Measurements from ENCODE around the gene PKD2.

Gene PKD2

DNA sequence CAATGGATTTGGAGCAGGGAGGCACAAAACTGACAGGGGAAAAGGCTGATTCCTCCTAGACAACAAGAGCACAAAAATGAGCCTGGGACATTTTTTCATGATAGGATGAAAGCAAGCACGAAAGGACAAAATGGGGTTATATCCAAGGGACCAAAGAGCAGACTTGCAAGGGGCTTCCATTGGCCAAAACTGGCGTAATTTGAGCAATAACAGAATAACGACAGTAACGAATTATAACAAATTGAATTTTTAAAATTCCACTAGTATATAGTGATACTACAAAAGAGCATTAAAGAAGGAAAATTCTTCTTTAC lies 21.6 kb upstream of the PKD2 start:
- DNase-seq (ENCODE audit: low spot score) = no peak

DNA sequence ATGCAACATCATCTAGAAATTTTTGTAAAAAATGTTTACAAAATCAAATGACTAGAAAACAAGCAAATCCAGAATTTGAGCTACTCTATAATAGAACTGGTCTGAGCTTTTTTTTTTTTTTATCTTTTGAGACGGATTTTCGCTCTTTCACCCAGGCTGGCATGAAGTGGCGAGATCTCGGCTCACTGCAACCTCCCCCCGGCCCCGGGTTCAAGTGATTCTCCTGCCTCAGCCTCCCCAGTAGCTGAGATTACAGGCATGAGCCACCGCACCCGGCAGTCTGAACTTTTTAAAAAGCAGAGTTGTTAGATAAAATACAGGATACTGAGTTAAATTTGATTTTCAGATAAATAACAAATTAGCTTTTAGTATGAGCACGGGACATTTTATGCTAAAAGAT lies 20.9 kb upstream of the PKD2 start:
- no peak for DNase-seq (ENCODE audit: low spot score)

DNA sequence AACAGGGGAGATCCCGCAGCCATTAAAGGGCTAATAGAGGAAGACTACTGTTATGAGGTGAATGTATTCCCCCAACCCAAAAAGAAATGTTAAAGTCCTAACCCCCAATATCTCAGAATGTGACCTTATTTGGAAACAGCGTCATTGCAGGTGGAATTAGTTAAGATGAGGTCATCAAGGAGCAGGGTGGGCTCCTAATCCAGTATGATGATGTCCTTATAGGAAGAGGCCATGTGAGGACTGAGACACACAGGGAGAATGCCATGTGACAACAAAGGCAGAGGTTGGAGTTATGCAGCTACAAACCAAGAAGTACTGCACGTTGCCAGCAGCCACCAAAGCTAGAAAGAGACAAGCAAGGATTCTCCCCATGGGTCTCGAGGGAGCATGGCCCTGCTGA lies 17.7 kb upstream of the PKD2 start:
- no peak for DNase-seq (ENCODE audit: low spot score)

DNA sequence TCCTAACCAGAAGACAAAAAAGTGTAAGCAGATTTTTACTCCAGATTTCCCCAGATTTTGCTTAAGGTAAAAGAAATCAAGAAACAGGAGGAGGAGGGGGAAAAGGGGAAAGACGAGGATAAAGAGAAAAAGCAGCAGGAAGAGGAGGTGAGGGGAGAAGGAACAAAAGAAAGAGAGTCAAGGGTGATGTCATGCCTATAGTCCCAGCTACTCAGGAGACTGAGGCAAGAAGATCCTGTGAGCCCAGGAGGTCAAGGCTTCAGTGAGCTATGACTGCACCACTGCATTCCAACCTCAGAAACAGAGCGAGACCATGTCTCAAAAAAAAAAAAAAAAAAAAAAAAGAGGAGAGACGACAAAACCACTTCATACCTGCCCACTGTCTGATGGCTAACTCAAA lies 12.0 kb upstream of the PKD2 start:
- DNase-seq (ENCODE audit: low spot score) = no peak

DNA sequence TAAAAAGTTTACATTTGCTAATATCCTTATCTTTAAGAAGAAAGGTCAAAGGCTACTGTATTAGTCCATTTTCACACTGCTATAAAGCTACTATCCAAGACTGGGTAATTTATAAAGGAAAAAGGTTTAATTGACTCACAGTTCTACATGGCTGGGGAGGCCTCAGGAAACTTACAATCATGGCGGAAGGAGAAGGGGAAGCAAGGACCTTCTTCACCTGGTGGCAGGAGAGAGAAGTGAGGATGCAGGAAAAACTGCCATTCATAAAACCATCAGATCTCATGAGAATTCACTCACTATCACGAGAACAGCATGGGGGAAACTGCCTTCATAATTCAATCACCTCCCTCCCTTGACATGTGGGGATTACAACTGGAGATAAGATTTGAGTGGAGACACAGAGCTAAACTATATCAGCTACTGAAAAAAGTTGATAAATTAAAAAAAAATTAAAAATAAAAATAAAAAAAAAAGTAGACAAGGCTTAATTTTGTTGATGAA lies 8.2 kb upstream of the PKD2 start:
- DNase-seq (ENCODE audit: low spot score) = peak; percentile 12

DNA sequence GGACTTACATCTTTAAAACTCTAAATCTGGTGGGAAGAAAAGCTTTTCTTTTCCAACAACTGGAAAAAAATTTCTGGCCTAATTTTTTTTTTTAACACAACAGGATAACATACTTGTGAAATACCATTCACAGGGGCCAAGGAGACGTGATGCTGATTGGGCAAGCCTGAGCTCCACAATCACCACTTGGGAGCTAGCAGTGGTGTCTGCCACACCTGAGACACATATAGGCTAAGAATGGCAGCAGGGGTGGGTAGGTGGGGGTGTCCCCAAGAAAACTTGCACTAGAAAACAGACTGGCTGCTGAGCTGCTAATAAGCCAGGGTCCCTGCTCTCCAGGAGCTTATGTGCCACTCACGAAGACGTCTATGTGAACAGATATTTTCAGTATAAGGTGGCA lies 5.6 kb upstream of the PKD2 start:
- DNase-seq (ENCODE audit: low spot score) = no peak

DNA sequence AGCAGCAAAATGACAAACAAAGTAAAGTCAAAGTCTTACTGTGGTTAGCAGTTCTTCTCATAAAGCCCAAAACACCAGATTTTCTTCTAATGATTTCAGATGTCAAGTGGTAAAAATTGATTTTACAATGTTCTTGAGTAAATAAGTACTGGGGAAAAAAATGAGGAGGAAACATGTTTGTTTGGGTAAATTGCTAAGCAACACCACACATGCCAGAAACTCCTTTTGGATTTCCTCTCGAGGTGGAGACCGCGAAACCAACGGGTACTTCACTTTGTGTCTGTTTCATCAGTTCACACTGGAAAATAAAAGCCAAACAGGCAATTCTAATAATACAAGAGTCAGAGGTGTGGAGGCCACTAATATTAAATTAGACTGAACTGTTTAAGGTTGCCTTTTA lies 4.6 kb upstream of the PKD2 start:
- no peak for DNase-seq (ENCODE audit: low spot score)

DNA sequence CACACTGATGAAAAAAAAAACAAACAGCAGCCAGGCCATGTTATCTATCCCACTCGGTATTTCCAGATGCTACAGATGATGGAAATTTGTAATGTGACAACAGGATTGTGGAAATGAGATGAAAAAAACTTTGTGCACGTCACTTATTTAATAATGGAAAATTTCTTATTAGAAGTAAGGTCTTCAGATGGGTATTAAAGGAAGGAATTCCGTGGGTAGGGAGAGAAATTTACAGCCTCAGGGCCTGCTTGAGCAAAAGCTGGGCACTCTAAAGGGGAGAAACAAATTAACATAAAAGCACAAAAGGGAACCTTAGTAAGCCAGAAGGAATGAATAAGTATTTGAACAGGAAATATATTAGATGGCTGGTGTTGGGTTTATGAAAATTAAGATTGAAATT lies 4.2 kb upstream of the PKD2 start:
- DNase-seq (ENCODE audit: low spot score) = no peak

DNA sequence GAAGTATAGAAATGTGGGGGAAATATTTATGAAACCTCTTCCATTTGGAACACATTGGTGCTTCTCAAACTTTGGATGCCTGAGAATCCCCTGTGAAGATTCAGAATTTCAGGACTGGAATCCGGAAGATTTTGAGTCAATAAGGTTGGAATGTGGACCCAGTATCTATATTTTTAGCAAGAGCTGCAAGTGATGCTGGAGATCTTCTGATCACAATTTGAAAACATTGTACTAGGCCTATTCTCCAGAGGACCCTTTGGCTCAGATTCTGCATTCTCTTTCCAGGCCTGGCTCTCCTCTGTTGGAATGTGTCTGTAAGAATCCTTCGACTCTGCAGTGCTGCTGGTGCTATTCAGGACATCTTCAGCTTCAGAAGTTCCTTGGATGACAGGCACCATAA lies 2.4 kb upstream of the PKD2 start:
- no peak for DNase-seq (ENCODE audit: low spot score)

DNA sequence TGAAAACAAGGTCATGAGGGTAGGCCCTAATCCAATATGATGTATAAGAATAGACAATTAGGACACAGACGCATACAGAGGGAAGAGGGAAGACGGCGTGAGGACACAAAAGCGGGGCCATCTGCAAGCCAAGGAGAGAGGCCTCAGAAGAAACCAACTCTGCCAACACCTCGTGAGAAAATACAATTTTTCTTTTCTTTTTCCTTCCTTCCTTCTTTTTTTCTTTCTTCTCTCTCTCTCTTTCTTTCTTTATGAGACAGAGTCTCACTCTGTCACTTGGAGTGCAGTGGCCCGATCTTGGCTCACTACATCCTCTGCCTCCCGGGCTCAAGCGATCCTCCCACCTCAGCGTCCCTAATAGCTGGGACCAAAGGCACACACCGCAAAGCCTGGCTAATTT lies 1.5 kb upstream of the PKD2 start:
- DNase-seq (ENCODE audit: low spot score) = no peak

DNA sequence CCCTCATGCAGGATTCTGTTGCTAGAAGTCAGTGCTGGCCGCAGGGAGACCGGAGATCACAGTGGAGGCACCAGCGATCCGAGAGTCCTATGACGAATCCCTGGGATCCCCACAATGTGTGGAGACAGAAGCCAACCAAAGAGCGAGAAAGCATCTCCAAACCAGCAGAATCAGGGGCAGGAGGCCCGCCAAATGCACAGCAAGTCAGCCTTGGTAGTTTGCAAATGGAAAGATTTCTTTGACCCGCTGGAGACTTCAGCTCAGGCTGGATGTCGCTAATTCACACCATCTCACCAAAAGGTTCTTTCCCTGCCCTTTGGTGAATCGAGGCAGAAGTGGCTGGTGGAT lies 505 bp upstream of the PKD2 start:
- no peak for DNase-seq (ENCODE audit: low spot score)

DNA sequence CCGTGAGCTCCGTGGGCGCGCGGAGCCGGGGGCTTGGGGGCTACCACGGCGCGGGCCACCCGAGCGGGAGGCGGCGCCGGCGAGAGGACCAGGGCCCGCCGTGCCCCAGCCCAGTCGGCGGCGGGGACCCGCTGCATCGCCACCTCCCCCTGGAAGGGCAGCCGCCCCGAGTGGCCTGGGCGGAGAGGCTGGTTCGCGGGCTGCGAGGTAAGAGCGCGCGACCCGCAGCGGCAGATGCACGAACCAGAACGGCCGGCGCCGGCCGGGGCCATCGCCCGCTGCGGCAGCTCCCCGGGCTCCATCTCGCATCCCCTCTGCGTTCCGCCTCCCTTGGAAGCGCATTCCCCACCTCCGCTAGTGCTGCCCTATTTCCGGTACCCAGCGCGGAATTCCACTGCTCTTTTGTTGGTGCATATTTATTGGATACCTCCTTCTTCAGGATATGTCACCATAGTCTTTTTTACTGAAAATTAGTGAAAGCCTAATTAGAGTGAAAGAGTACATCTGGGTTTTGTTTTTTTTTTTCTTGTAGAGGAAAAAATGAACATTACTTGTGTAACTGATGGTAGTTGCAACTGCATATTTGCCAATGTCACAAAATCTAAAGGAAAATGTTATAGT lies 797 bp downstream of the PKD2 start:
- peak; percentile 46 for DNase-seq (ENCODE audit: low spot score)

DNA sequence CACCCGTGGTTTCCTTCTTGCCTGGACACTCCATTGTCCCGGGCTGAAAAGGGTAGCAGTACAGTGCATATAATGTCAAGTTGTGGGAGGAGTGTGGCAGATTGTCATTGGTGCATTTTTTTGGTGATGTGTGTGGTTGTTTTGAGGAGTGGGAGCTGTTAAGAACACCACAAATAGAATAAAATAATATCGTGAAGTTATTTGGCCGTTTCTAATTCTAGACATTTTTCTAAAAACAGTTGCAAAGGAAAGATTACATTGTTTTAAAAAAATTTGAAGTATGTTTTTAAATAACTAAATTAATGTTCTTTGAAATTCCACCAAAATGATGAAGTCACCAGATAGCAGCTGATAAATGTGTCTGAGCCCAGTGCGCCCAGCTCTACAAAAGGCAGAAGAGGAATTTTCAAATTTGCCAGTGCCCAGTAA lies 1.3 kb downstream of the PKD2 start:
- peak; percentile 12 for DNase-seq (ENCODE audit: low spot score)

DNA sequence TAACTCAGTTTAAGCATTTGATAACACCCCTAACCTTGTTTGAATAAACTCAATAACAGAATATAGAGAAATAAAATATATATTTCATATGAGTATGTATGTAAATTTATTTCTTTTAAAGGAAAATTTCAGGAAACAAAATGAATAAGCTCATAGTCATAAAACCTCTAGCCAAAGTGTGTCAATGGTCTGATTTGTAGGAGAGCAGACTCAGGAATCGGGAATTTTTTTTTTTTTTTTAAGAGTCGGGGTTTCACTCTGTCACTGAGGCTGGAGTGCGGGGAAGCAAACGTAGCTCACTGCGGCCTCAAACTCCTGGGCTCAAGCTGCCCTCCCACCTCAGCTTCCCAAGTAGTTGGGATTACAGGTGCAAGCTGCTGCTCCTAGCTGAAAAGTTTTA lies 2.4 kb downstream of the PKD2 start:
- DNase-seq (ENCODE audit: low spot score) = no peak

DNA sequence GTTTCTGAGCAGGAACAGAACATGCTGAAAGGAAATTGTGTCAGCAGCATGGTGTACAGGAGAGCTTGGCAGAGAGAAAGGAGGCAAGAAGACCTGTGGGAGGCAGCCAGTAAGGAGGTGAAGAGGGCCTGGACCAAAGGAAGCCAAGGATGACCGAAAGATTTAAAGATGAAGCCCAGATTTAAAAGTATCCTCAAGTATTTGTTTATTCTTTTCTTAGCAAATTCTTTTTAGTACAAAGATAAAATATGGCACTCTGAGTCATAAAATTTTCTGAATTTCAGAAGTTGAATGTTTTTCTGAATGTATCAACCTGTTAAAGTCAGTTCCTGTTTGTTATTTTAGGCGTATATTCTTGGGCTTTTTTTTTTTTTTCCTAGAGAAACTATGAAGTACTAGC lies 3.5 kb downstream of the PKD2 start:
- no peak for DNase-seq (ENCODE audit: low spot score)

DNA sequence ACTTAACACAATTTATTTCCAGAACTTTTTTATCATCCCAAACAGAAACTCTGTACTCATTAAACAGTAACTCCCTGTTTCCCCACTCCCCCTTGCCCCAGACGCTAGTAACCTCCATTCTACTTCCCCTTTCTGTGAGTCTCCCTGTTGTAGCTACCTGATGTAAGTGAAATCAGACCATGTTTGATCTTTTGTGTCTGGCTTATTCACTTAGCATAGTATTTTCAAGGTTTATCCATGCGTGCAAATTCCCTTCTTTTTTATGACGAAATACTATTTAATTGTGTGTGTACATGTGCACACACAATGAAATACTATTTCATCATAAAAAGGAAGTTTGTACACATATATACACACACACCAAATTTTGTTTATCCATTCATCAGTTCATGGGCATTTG lies 5.2 kb downstream of the PKD2 start:
- no peak for DNase-seq (ENCODE audit: low spot score)

DNA sequence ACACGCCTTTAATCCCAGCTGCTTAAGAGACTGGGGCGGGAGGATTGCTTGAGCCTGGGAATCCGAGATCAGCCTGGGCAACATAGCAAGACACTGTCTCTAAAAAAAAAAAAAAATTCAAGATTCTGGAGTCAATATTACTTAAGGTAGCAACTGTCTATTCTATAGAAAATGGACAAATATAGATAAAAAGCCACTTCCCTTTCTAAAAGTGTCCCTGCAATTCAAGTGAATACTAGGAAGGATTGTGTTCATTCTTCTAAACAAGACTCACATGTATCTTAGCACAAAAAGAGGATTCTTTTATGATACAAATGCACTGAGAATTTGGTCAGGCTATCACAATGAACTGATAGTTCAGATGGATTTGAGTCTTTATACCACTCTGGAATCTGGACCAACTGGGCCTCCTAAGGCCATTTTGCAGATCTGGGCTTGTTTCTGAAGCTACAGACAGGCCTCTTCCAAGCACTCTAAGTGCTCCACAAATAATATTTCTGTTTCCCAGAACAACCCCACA lies 7.0 kb downstream of the PKD2 start:
- no peak for DNase-seq (ENCODE audit: low spot score)

DNA sequence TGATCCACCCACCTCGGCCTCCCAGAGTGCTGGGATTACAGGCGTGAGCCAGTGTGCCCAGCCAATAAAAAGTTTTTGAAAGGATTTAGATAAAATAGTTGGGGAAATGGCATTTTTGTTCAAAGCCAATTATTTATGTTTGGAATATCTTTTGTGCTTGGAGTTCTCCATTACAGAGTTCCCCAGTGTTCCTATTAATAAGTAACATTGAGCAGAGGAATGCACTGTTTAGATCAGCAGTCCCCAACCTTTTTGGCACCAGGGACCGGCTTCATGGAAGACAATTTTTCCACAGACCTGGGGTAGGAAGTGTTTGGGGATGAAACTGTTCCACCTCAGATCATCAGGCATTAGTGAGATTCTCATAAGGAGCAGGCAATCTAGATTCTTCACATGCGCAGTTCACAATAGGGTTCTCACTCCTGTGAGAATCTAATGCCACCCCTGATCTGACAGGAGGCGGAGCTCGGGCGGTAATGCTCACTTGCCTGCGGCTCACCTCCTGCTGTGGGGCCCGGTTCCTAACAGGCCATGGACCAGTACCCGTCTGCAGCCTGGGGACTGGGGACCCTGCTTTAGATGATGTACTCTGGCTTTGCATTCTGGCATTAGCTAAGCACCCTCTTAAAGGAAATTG lies 8.3 kb downstream of the PKD2 start:
- no peak for DNase-seq (ENCODE audit: low spot score)

DNA sequence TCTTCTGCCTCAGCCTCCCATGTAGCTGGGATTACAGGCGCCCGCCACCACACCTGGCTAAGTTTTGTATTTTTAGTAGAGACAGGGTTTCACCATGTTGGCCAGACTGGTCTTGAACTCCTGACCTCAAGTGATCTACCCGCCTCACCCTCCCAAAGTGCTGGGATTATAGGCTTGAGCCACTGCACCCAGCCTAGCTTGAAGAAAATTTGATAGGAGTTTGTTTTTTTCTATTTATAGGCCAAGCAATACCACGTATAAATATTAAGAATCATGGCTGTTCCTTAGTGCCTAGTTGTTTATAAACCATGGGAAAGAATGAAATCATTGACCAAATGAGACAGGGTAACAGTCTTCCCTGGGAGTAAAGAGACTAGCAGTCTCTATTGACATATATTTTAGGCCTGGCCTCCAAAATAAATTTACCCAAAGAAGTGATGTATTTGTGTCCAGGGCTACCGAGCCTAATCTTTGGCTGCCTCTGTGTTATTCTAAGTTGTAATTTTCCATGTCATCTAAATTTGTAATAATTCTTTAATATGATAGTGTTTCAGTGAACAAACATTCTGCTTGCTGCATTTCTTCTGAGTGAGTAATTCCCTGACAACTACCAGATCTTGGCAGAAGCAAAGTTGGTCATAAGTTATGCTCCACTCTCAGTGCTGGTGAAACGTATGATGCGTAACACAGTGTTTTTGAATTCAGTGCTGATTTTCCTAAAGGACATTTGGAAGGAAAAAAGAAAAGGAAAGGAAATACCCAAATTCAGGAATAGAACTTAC lies 10.3 kb downstream of the PKD2 start:
- no peak for DNase-seq (ENCODE audit: low spot score)

DNA sequence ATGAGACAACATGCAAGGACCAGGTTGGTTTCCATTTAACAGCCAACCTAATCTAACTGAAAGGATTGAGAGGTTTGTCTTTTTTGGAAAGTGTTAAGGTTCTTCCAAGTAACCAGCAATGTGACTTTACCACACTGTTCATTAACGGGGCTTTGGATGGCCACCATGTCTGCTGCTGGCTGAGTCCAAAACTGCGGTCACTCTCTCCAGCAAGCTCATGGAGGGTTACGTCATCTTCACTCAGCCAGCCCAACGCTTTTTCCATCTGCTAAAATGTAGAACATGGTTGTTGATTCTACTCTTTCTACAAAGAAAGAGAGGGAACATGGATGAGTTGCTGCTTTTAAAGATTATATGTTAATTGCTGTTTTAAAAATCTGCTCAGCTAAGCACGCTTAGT lies 11.0 kb downstream of the PKD2 start:
- no peak for DNase-seq (ENCODE audit: low spot score)

DNA sequence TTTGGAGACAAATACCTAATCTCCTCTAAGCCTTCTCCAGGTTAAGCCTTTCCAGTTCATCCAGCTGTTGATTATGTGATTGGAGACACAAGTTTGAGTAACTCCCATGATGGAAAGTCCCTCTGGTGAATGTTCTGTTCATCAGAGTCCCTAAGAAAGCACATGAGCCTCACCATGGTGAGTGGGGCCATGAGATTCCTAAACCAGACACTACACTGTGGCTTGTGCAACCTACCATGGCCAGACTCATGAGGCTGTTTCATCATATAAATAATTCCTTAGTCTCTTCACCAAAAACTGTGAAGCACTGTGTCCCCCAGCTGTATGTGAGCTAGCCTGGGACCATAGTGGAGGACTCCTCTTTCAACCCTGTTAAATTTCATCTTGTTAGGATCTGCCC lies 14.4 kb downstream of the PKD2 start:
- DNase-seq (ENCODE audit: low spot score) = no peak

DNA sequence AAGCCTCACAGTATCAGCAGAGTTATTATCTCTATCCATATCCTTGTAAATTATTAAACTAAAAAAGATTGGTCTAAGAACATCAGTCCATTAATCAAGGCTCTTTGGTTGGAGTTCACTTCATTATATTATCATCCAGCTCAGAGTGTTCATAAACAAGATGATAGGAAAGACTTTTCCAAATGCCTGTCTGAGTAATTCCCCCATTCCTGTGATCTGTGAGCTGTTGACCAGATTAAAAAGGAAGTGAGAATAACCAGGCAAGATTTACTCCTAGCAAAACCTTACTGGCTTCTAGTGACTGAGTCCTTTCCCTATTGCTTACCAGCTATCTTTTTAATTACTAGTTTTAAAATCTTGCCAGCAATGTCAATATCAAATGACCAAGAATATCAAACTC lies 14.9 kb downstream of the PKD2 start:
- DNase-seq (ENCODE audit: low spot score) = no peak

Measured in SK-N-DZ (cell line).